HepG2 (cell line): ENCODE data around the gene HHIPL1.

Experiments
- AGO1 ChIP-seq: fragments of 200-400 bp; formaldehyde crosslinking; IDR thresholded peaks from 2 replicates; pipeline ENCODE4 v1.6.1; 2017; ENCODE audit warnings: mild to moderate bottlenecking, low read depth, low read length, moderate library complexity; ENCODE audit not compliant: poor library complexity, severe bottlenecking
- DMTF1 ChIP-seq: sonication (generic); formaldehyde crosslinking; IDR thresholded peaks from 2 replicates; pipeline ENCODE4 v1.4.0; 2020; ENCODE audit warnings: mild to moderate bottlenecking, missing genetic modification reagents
- ELF1 ChIP-seq: sonication (generic); formaldehyde crosslinking; IDR thresholded peaks from 2 replicates; pipeline ENCODE4 v1.4.0; 2020; ENCODE audit warnings: missing genetic modification reagents
- ETV5 ChIP-seq: IDR thresholded peaks from 2 replicates; pipeline ENCODE4 v1.6.1; 2018; ENCODE audit warnings: missing biosample characterization, missing genetic modification reagents, inconsistent platforms, borderline replicate concordance
- FOSL1 ChIP-seq: sonication (generic); formaldehyde crosslinking; IDR thresholded peaks from 2 replicates; pipeline ENCODE4 v1.9.0; 2021; ENCODE audit warnings: missing genetic modification reagents, borderline replicate concordance
- MYC ChIP-seq: sonication (generic); formaldehyde crosslinking; IDR thresholded peaks from 2 replicates; pipeline ENCODE4 v1.9.0; 2021; ENCODE audit warnings: missing genetic modification reagents, borderline replicate concordance
- PHF8 ChIP-seq: sonication (generic); formaldehyde crosslinking; IDR thresholded peaks from 2 replicates; pipeline ENCODE4 v1.5.0; 2020; ENCODE audit warnings: missing genetic modification reagents
- POLR2A ChIP-seq, 2 experiments: IDR thresholded peaks; 2 replicates each; pipeline ENCODE4 v1.6.1; 2011; ENCODE audit warnings: low read depth in 2 of 2, low read length in 2 of 2, mild to moderate bottlenecking in 1 of 2, moderate library complexity in 1 of 2; ENCODE audit not compliant: insufficient read depth in 1 of 2
- TOE1 ChIP-seq: sonication (generic); formaldehyde crosslinking; IDR thresholded peaks from 2 replicates; pipeline ENCODE4 v1.4.0; 2020; ENCODE audit warnings: mild to moderate bottlenecking, missing genetic modification reagents
- XRCC5 ChIP-seq: fragments of 200-400 bp; formaldehyde crosslinking; optimal IDR thresholded peaks from 2 replicates; pipeline ENCODE3; 2017; ENCODE audit warnings: mild to moderate bottlenecking, low read length
- ZFP1 ChIP-seq: IDR thresholded peaks from 2 replicates; pipeline ENCODE4 v1.6.1; 2016
- ZNF646 ChIP-seq: sonication (generic); formaldehyde crosslinking; IDR thresholded peaks from 2 replicates; pipeline ENCODE4 v1.9.0; 2021; ENCODE audit warnings: mild to moderate bottlenecking, missing genetic modification reagents
- TF ChIP-seq, protein P1 (sequence below): sonication (generic); formaldehyde crosslinking; IDR thresholded peaks from 2 replicates; pipeline ENCODE4 v1.5.0; 2020; ENCODE audit warnings: mild to moderate bottlenecking, missing genetic modification reagents, moderate library complexity
- TF ChIP-seq, protein P2 (sequence below): fragments of 450-650 bp; IDR thresholded peaks from 2 replicates; pipeline ENCODE4 v1.6.1; 2016

DNA sequence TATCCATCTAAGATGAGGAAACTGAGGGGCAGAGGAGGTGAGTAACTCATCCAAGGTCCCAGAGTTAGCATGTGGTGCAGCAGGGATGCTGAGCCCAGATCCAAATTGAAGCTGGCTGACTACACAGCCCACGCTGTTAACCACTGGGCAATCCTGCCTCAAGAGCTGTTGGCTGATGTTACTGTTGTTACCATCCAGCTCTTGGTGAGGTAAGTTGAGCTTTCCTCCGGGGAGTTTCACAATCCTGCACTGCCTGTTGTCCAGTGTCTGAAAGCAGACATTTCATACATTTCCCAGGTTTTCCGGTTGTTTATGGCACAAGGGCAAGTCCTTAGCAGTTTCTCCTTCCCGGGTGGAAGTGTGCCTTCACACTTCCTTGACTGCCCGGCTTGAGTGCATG is 53.7 kb downstream of the HHIPL1 start:
- TF ChIP-seq ELF1, result no peak
- TF ChIP-seq ZFP1, result no peak
- TF ChIP-seq ZNF646, result no peak
- TF ChIP-seq DMTF1 (CRISPR knock-in tag), result no peak
- TF ChIP-seq XRCC5, result no peak
- no peak for TF ChIP-seq ETV5
- TF ChIP-seq FOSL1 (CRISPR knock-in tag), result no peak
- TF ChIP-seq MYC (CRISPR knock-in tag), result no peak
- TF ChIP-seq TOE1 (CRISPR knock-in tag), result no peak
- TF ChIP-seq, protein P1, sequence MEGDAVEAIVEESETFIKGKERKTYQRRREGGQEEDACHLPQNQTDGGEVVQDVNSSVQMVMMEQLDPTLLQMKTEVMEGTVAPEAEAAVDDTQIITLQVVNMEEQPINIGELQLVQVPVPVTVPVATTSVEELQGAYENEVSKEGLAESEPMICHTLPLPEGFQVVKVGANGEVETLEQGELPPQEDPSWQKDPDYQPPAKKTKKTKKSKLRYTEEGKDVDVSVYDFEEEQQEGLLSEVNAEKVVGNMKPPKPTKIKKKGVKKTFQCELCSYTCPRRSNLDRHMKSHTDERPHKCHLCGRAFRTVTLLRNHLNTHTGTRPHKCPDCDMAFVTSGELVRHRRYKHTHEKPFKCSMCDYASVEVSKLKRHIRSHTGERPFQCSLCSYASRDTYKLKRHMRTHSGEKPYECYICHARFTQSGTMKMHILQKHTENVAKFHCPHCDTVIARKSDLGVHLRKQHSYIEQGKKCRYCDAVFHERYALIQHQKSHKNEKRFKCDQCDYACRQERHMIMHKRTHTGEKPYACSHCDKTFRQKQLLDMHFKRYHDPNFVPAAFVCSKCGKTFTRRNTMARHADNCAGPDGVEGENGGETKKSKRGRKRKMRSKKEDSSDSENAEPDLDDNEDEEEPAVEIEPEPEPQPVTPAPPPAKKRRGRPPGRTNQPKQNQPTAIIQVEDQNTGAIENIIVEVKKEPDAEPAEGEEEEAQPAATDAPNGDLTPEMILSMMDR (CRISPR knock-in tag), result no peak
- no peak for TF ChIP-seq PHF8 (CRISPR knock-in tag)
- TF ChIP-seq, protein P2, sequence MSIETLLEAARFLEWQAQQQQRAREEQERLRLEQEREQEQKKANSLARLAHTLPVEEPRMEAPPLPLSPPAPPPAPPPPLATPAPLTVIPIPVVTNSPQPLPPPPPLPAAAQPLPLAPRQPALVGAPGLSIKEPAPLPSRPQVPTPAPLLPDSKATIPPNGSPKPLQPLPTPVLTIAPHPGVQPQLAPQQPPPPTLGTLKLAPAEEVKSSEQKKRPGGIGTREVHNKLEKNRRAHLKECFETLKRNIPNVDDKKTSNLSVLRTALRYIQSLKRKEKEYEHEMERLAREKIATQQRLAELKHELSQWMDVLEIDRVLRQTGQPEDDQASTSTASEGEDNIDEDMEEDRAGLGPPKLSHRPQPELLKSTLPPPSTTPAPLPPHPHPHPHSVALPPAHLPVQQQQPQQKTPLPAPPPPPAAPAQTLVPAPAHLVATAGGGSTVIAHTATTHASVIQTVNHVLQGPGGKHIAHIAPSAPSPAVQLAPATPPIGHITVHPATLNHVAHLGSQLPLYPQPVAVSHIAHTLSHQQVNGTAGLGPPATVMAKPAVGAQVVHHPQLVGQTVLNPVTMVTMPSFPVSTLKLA, result no peak
- no peak for TF ChIP-seq POLR2A (IDR thresholded peaks at IDR 0.05; ENCODE audit: insufficient read depth in 1 of 2, low read depth in 2 of 2, low read length in 2 of 2)
- TF ChIP-seq AGO1, result no peak
